Activated naive CD8-positive, alpha-beta T cell treated with anti-CD3 and anti-CD28 coated beads, Interleukin-2, amount 50 U/mL, for 16 hours (primary cell): Measurements from ENCODE around the gene CDCP2.

Experiments used
- DNase-seq: peaks from one replicate; pipeline ENCODE4 v3.0.0-alpha.2; 2020; ENCODE audit warnings: low read depth, low spot score

Gene CDCP2

GRCh38 chr1:54136963-54137533 is 15.8 kb downstream of the CDCP2 start:
- no peak for DNase-seq

- DNase-seq: no peak
Measured at GRCh38 chr1:54136269-54136896, 16.4 kb downstream of the CDCP2 start.

GRCh38 chr1:54135436-54136120 is 17.2 kb downstream of the CDCP2 start:
- DNase-seq: no peak

- no peak for DNase-seq
Measured at GRCh38 chr1:54134295-54134694, 18.5 kb downstream of the CDCP2 start.

GRCh38 chr1:54132495-54132894 is 20.3 kb downstream of the CDCP2 start:
- DNase-seq: no peak

GRCh38 chr1:54131419-54131818 is 21.4 kb downstream of the CDCP2 start:
- no peak for DNase-seq

- DNase-seq: no peak
Measured at GRCh38 chr1:54129858-54130257, 22.9 kb downstream of the CDCP2 start.

- no peak for DNase-seq
Measured at GRCh38 chr1:54127594-54128300, 25.1 kb downstream of the CDCP2 start.

- no peak for DNase-seq
Measured at GRCh38 chr1:54126271-54126815, 26.5 kb downstream of the CDCP2 start.

GRCh38 chr1:54125386-54126070 is 27.3 kb downstream of the CDCP2 start:
- no peak for DNase-seq

GRCh38 chr1:54124906-54125305 is 27.9 kb downstream of the CDCP2 start:
- DNase-seq: no peak

- DNase-seq: no peak
Measured at GRCh38 chr1:54124472-54124871, 28.3 kb downstream of the CDCP2 start.

GRCh38 chr1:54122992-54123391 is 29.8 kb downstream of the CDCP2 start:
- no peak for DNase-seq

- no peak for DNase-seq
Measured at GRCh38 chr1:54122135-54122751, 30.6 kb downstream of the CDCP2 start.

GRCh38 chr1:54121482-54122134 is 31.2 kb downstream of the CDCP2 start:
- DNase-seq: peak; percentile 32

- no peak for DNase-seq
Measured at GRCh38 chr1:54120698-54121481, 31.9 kb downstream of the CDCP2 start.

GRCh38 chr1:54120018-54120697 is 32.6 kb downstream of the CDCP2 start:
- DNase-seq: no peak

GRCh38 chr1:54118704-54119103 is 34.1 kb downstream of the CDCP2 start:
- DNase-seq: no peak
